ENCODE data around the gene BLOC1S3. TPM values are rescaled to one million over a fixed set of nuclear protein-coding genes. Genes with fewer than 3 reads are reported as not detected.

BLOC1S3 gene
- total and polyA plus RNA-seq, 2 of the 4 experiments (the other 2 are of a cell fraction), result 1.1 to 4.9 TPM

- Histone ChIP-seq H3K36me3 (ENCODE audit: control insufficient read depth, insufficient read depth, low read length) (no peaks in the 10 kb centered on the region), H2AK5ac (ENCODE audit: low read depth, low read length) (no peak overlapping the region), H4K91ac (ENCODE audit: insufficient read depth, low read depth, low read length) (no peak overlapping the region), H4K5ac (ENCODE audit: low read depth, low read length) (no peak overlapping the region), H3K18ac (ENCODE audit: low read depth, low read length) (no peak overlapping the region), H3K23ac (ENCODE audit: low read depth, low read length) (no peak overlapping the region), H3K9me3 (ENCODE audit: control insufficient read depth, insufficient read depth, low read length) (no peaks in the 10 kb centered on the region), H2BK120ac (ENCODE audit: low read depth, low read length) (no peak overlapping the region), H3K4me2 (ENCODE audit: low read depth, low read length) (no peak overlapping the region), H4K20me1 (ENCODE audit: insufficient read depth, low read length) (no peaks in the 10 kb centered on the region), H2AFZ (replicated peaks; ENCODE audit: low read length, poor library complexity) (peak overlapping the region; percentile 48), H3K9me1 (ENCODE audit: insufficient read depth, low read length) (no peaks in the 10 kb centered on the region), H4K8ac (ENCODE audit: low read depth in 2 of 2, low read length in 2 of 2) (no peak overlapping the region), H3K4me1 (ENCODE audit: control insufficient read depth, insufficient read depth, low read length) (peaks cover 4% of the 10 kb centered on the region; the same call in 1 of the 2 replicates), H2BK5ac (ENCODE audit: low read depth, low read length, poor library complexity, severe bottlenecking) (no peak overlapping the region), H3K79me1 (ENCODE audit: low read depth in 1 of 2, low read length in 2 of 2) (no peaks in the 10 kb centered on the region), H3K56ac (ENCODE audit: extremely low read depth, insufficient read depth, low read length) (no peak overlapping the region), H2BK20ac (ENCODE audit: low read depth, low read length) (no peak overlapping the region), H3K4ac (ENCODE audit: low read depth, low read length) (no peak overlapping the region), H2AK9ac (replicated peaks; ENCODE audit: low read depth, low read length, poor library complexity) (no peak overlapping the region), H3K27ac (ENCODE audit: insufficient read depth, low read length) (no peak overlapping the region), H3K27me3 (ENCODE audit: control insufficient read depth, insufficient read depth, low read length) (peaks cover 3% of the 10 kb centered on the region; the same call in 1 of the 2 replicates), H2BK15ac (ENCODE audit: low read depth, low read length) (no peak overlapping the region), H3K9ac (ENCODE audit: low read depth, low read length) (no peak overlapping the region), H3K4me3 (ENCODE audit: insufficient read depth, low read depth, low read length) (no peak overlapping the region), H3K14ac (replicated peaks; ENCODE audit: low read depth, low read length) (no peak overlapping the region)
- ATAC-seq (ENCODE audit: low read depth) (no peak), DNase-seq (no peak)
- TF ChIP-seq MAZ (IDR thresholded peaks at IDR 0.05; ENCODE audit: borderline replicate concordance, low read depth, low read length) (no peak), MXI1 (IDR thresholded peaks at IDR 0.05; ENCODE audit: borderline replicate concordance, low read depth, low read length) (no peak), RCOR1 (IDR thresholded peaks at IDR 0.05; ENCODE audit: insufficient replicate concordance, low read length) (no peak)
- intact Hi-C loops (cut with micrococcal nuclease) (no loop called here), dilution Hi-C loops (cut with HindIII; ENCODE audit: low sequenced_read_pairs, unreplicated experiment) (no loop called here), in situ Hi-C loops (cut with MboI; ENCODE audit: low sequenced_read_pairs) (no loop called here)
- WGBS, 2 experiments (ENCODE audit: extremely low coverage in 2 of 2, insufficient read length in 1 of 2), result 60% methylated on average over 8 of the region's 14 CpGs; no CpG with 5 or more reads in 1 of the 2 experiments
- BruUV-seq (replicated peaks), result no TSS peak
- ChIA-PET CTCF (interaction anchor here (0.5 to 0.6 kb wide), 2 partner anchors 12 to 37 kb away, joined by 5 to 8 read pairs; no protein-coding TSS in a partner anchor), POLR2A (ENCODE audit: unreplicated experiment) (no interaction called here)
Observed at GRCh38 chr19:45166723-45167252, 11.8 kb upstream of the BLOC1S3 start.
